H1 (cell line): ENCODE data around the gene CAMTA1. TPM values are rescaled to one million over a fixed set of nuclear protein-coding genes. Genes with fewer than 3 reads are reported as not detected.

Source experiments
- CTCF ChIA-PET: fragments of 300-600 bp; sonication (Branson Sonifier 250); formaldehyde crosslinking; loops from one replicate; lab custom pipeline; 2021; ENCODE audit not compliant: partially characterized antibody; lab: Charles Lee
- POLR2A ChIA-PET: fragments of 300-600 bp; sonication (Branson Sonifier 250); formaldehyde crosslinking; loops from one replicate; lab custom pipeline; 2021; ENCODE audit warnings: inconsistent platforms; ENCODE audit not compliant: partially characterized antibody; lab: Charles Lee
- DNase-seq, 2 experiments: peaks; one replicate each; pipeline versions ENCODE4 v3.0.0 to v3.0.0-alpha.2; 2010 to 2022; ENCODE audit warnings: low spot score in 2 of 2, low read depth in 1 of 2, mixed read lengths in 1 of 2
- FAIRE-seq: peaks from 2 replicates; lab custom pipeline; 2011; peaks lifted over from hg19 to GRCh38; lab: Jason Lieb, UNC
- H2AFZ ChIP-seq: 2 replicates; pipeline ENCODE4 v1.8.1; 2012; ENCODE audit warnings: low read length, inconsistent platforms
- H2AK5ac ChIP-seq: 2 replicates; pipeline ENCODE4 v1.6.1; 2013; ENCODE audit warnings: low read depth, low read length
- H2BK120ac ChIP-seq: replicated peaks from 2 replicates; pipeline ENCODE3; 2013; ENCODE audit warnings: low read depth, low read length, inconsistent platforms
- H2BK12ac ChIP-seq: 2 replicates; pipeline ENCODE4 v1.6.1; 2013; ENCODE audit warnings: low read depth, low read length
- H2BK15ac ChIP-seq: 2 replicates; pipeline ENCODE4 v1.6.1; 2013; ENCODE audit warnings: low read length
- H2BK20ac ChIP-seq: 2 replicates; pipeline ENCODE4 v1.6.1; 2013; ENCODE audit warnings: low read length
- H2BK5ac ChIP-seq: 2 replicates; pipeline ENCODE4 v1.6.1; 2013; ENCODE audit warnings: low read depth, low read length
- H3K14ac ChIP-seq: 2 replicates; pipeline ENCODE4 v1.6.1; 2013; ENCODE audit warnings: inconsistent platforms; ENCODE audit not compliant: insufficient read length
- H3K18ac ChIP-seq: 2 replicates; pipeline ENCODE4 v1.6.1; 2013; ENCODE audit warnings: low read length; ENCODE audit errors: extremely low read depth
- H3K23ac ChIP-seq: 2 replicates; pipeline ENCODE4 v1.6.1; 2013; ENCODE audit warnings: inconsistent platforms; ENCODE audit not compliant: insufficient read length
- H3K23me2 ChIP-seq: 2 replicates; pipeline ENCODE4 v1.6.1; 2013; ENCODE audit warnings: low read depth, low read length
- H3K27ac ChIP-seq: 2 replicates; pipeline ENCODE4 v1.6.1; 2011; ENCODE audit warnings: low read depth, low read length, inconsistent platforms
- H3K27me3 ChIP-seq, 4 experiments: replicated peaks in 1 of 4; 1 replicate in 1 of 4; 2 replicates in 3 of 4; pipeline versions ENCODE4 v1.6.1 to v1.8.1; 2011 to 2013; ENCODE audit warnings: low read length in 3 of 4, mild to moderate bottlenecking in 3 of 4, inconsistent platforms in 2 of 4, mixed read lengths in 2 of 4, moderate library complexity in 1 of 4; ENCODE audit not compliant: control insufficient read depth in 3 of 4, insufficient read depth in 3 of 4; ENCODE audit errors: extremely low read depth in 1 of 4
- H3K36me3 ChIP-seq, 4 experiments: 2 replicates each; pipeline versions ENCODE4 v1.6.1 to v1.8.1; 2011 to 2013; ENCODE audit warnings: mild to moderate bottlenecking in 4 of 4, low read length in 3 of 4, moderate library complexity in 2 of 4, control low read depth in 1 of 4, inconsistent platforms in 1 of 4; ENCODE audit not compliant: insufficient read depth in 4 of 4, control insufficient read depth in 2 of 4
- H3K4ac ChIP-seq: replicated peaks from 2 replicates; pipeline ENCODE3; 2013; ENCODE audit warnings: low read length, low read depth, mixed read lengths, inconsistent platforms; ENCODE audit not compliant: insufficient read length
- H3K4me1 ChIP-seq, 4 experiments: replicated peaks in 1 of 4; 1 replicate in 1 of 4; 2 replicates in 3 of 4; pipeline versions ENCODE4 v1.6.1 to v1.8.1; 2011 to 2013; ENCODE audit warnings: low read length in 3 of 4, inconsistent platforms in 2 of 4, mixed read lengths in 1 of 4; ENCODE audit not compliant: insufficient read depth in 4 of 4, control insufficient read depth in 3 of 4
- H3K4me2 ChIP-seq, 2 experiments: 2 replicates each; pipeline versions ENCODE4 v1.6.1 to v1.8.1; 2011 to 2013; ENCODE audit warnings: low read depth in 2 of 2, low read length in 2 of 2, control low read depth in 1 of 2, inconsistent platforms in 1 of 2, mild to moderate bottlenecking in 1 of 2; ENCODE audit not compliant: insufficient read depth in 1 of 2
- H3K4me3 ChIP-seq, 4 experiments: fragments of 200-600, 300-600 bp in 1 of 4; sonication (generic), shearing (Covaris generic), sonication (Bioruptor Twin) in 1 of 4; 2 replicates each; pipeline versions ENCODE4 v1.5.1 to v1.8.1; 2011 to 2016; ENCODE audit warnings: low read length in 4 of 4, low read depth in 3 of 4, control low read depth in 2 of 4, inconsistent platforms in 2 of 4, mild to moderate bottlenecking in 2 of 4, mixed read lengths in 1 of 4, moderate library complexity in 1 of 4; ENCODE audit not compliant: insufficient read depth in 2 of 4; ENCODE audit errors: extremely low read depth in 1 of 4
- H3K56ac ChIP-seq: replicated peaks from 2 replicates; pipeline ENCODE3; 2013; ENCODE audit warnings: low read depth, mild to moderate bottlenecking, mixed read lengths, low read length, inconsistent platforms; ENCODE audit not compliant: insufficient read length
- H3K79me1 ChIP-seq: 2 replicates; pipeline ENCODE4 v1.6.1; 2013; ENCODE audit warnings: low read depth, low read length, control low read depth
- H3K79me2 ChIP-seq, 2 experiments: 2 replicates each; pipeline versions ENCODE4 v1.6.1 to v1.8.1; 2012 to 2013; ENCODE audit warnings: low read length in 2 of 2, mild to moderate bottlenecking in 2 of 2, inconsistent platforms in 1 of 2; ENCODE audit not compliant: insufficient read depth in 2 of 2, control insufficient read depth in 1 of 2
- H3K9ac ChIP-seq, 4 experiments: replicated peaks in 1 of 4; 1 replicate in 1 of 4; 2 replicates in 3 of 4; pipeline versions ENCODE4 v1.6.1 to v1.8.1; 2011 to 2013; ENCODE audit warnings: low read depth in 3 of 4, low read length in 3 of 4, control low read depth in 2 of 4, mild to moderate bottlenecking in 2 of 4, moderate library complexity in 2 of 4, inconsistent platforms in 1 of 4; ENCODE audit errors: extremely low read depth in 1 of 4
- H3K9me3 ChIP-seq, 2 experiments: 2 replicates each; pipeline versions ENCODE4 v1.6.1 to v1.8.1; 2012 to 2013; ENCODE audit warnings: mild to moderate bottlenecking in 2 of 2, moderate library complexity in 2 of 2, control low read depth in 1 of 2, inconsistent platforms in 1 of 2, low read depth in 1 of 2, low read length in 1 of 2, mixed read lengths in 1 of 2; ENCODE audit not compliant: insufficient read depth in 2 of 2
- H4K20me1 ChIP-seq, 2 experiments: replicated peaks in 1 of 2; 2 replicates each; pipeline versions ENCODE3 to v1.8.1; 2011 to 2013; ENCODE audit warnings: inconsistent platforms in 2 of 2, low read length in 2 of 2, mild to moderate bottlenecking in 1 of 2; ENCODE audit not compliant: insufficient read depth in 2 of 2, control insufficient read depth in 1 of 2
- H4K5ac ChIP-seq: 2 replicates; pipeline ENCODE4 v1.6.1; 2013; ENCODE audit warnings: low read length, low read depth, mixed read lengths, inconsistent platforms; ENCODE audit not compliant: insufficient read length
- H4K8ac ChIP-seq: 2 replicates; pipeline ENCODE4 v1.8.0; 2013; ENCODE audit warnings: mild to moderate bottlenecking, moderate library complexity, low read length, inconsistent platforms; ENCODE audit not compliant: insufficient read depth; ENCODE audit errors: extremely low read depth
- H4K91ac ChIP-seq: replicated peaks from 2 replicates; pipeline ENCODE3; 2013; ENCODE audit warnings: low read length, mixed read lengths, inconsistent platforms; ENCODE audit not compliant: insufficient read length
- CBX5 ChIP-seq: fragments of 300-800, 300-1000 bp; sonication (generic); IDR thresholded peaks from 2 replicates; pipeline ENCODE4 v1.7.1; 2016; ENCODE audit warnings: antibody characterized with exemption, low read length, low read depth
- CBX8 ChIP-seq: fragments of 300-800, 300-1000 bp; sonication (generic); IDR thresholded peaks from 2 replicates; pipeline ENCODE4 v1.7.1; 2016; ENCODE audit warnings: low read depth, low read length, borderline replicate concordance
- PHF8 ChIP-seq: fragments of 200-600 bp; sonication (generic); conservative IDR thresholded peaks from 2 replicates; pipeline ENCODE4 v1.7.1; 2012; ENCODE audit warnings: low read depth, mild to moderate bottlenecking, inconsistent platforms, low read length, moderate library complexity
- SRF ChIP-seq: IDR thresholded peaks from 2 replicates; pipeline ENCODE4 v1.6.1; 2011; ENCODE audit warnings: mild to moderate bottlenecking, low read depth, low read length, moderate library complexity
- WGBS, 2 experiments: shearing (Covaris generic) in 1 of 2; methylation state at CpG; one replicate each; pipeline versions ENCODE4 v1.1.6 to v1.1.7; 2013 to 2015; ENCODE audit warnings: low lambda C conversion rate in 2 of 2, mixed read lengths in 2 of 2, inconsistent platforms in 1 of 2, low coverage in 1 of 2, missing lambda C conversion rate in 1 of 2; ENCODE audit not compliant: insufficient replicate concordance in 2 of 2, insufficient coverage in 1 of 2, insufficient read length in 1 of 2; ENCODE audit errors: extremely low coverage in 1 of 2, missing lambda C conversion rate in 1 of 2; 5-methylcytosine and 5-hydroxymethylcytosine counted together
- polyA plus RNA-seq, 7 experiments: library from polyadenylated mRNA; depleted of rRNA in 3 of 7; stranded (reverse) in 5 of 7; unstranded in 2 of 7; fragments of >200 nt in 5 of 7; fragments of 200-250 nt in 2 of 7; gene quantifications; 1 replicate in 5 of 7; 2 replicates in 1 of 7; 4 replicates in 1 of 7; pipeline versions ENCODE4 v1.2.1 to v1.2.3, GENCODE V29; 2011 to 2013; ENCODE audit warnings: missing spikeins in 2 of 7, mixed read lengths in 2 of 7
- total RNA-seq: library from RNA; stranded (reverse); fragmentation: NEBNext Ultra II Directional; extraction: Animal tissue kit (Norgen Biotek cat#: 25700); gene quantifications from 2 replicates; pipeline ENCODE4 v1.2.1, GENCODE V29; 2021
- TF ChIP-seq, protein P1 (sequence below): IDR thresholded peaks from 2 replicates; pipeline ENCODE4 v1.6.1; 2011; ENCODE audit warnings: low read length, improper control_type of control experiment

Gene CAMTA1
- total and polyA plus RNA-seq, 2 of the 8 experiments (the other 6 are each of a cell fraction or from before 2014, with no cell fraction given), result 65.0 to 119 TPM

DNA sequence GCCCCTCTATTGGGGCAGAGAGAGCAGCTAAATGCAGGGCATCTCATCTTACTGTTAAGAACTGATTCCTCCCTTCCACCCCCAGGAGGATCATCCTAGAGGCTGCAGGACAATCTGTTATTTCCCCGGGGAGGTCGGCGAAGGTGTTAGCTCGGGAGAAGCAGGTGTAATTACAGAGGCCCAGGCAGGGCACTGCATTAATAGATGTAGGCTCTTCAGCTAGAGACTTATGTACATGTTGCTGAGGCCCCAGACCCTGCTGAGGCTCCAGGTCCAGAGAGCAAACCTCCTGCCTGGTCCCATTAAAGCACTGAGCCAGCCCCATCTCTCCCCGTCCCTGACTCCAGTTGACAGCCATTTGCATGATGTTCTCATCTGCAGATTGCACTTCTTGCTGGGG is 665.6 kb downstream of the CAMTA1 start:
- no peak overlapping the region for H3K9ac ChIP-seq
- no peak overlapping the region for H3K14ac ChIP-seq
- POLR2A ChIA-PET, result no interaction called here
- H3K4me3 ChIP-seq, result no peak overlapping the region
- H2BK20ac ChIP-seq, result no peak overlapping the region
- no peaks in the 10 kb centered on the region for H3K36me3 ChIP-seq
- H3K79me1 ChIP-seq, result no peaks in the 10 kb centered on the region
- H2BK15ac ChIP-seq, result no peak overlapping the region
- H4K8ac ChIP-seq, result no peak overlapping the region
- WGBS, 2 experiments, result 96% methylated on average over 5 of the region's 5 CpGs; no CpG with 5 or more reads in 1 of the 2 experiments
- H4K91ac ChIP-seq, result no peak overlapping the region
- H3K18ac ChIP-seq, result no peak overlapping the region
- no peak overlapping the region for H3K23ac ChIP-seq
- H4K20me1 ChIP-seq, result peaks cover 0 to 2% of the 10 kb centered on the region in 2 experiments
- TF ChIP-seq, protein P1, sequence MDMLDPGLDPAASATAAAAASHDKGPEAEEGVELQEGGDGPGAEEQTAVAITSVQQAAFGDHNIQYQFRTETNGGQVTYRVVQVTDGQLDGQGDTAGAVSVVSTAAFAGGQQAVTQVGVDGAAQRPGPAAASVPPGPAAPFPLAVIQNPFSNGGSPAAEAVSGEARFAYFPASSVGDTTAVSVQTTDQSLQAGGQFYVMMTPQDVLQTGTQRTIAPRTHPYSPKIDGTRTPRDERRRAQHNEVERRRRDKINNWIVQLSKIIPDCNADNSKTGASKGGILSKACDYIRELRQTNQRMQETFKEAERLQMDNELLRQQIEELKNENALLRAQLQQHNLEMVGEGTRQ, result no peak
- TF ChIP-seq SRF (no peak), PHF8 (no peak), CBX8 (no peak), CBX5 (no peak)
- H4K5ac ChIP-seq, result no peak overlapping the region
- H2BK120ac ChIP-seq, result no peak overlapping the region
- no peak overlapping the region for H2AK5ac ChIP-seq
- no peaks in the 10 kb centered on the region for H3K27me3 ChIP-seq
- DNase-seq (no peak), FAIRE-seq (no peak)
- H2BK5ac ChIP-seq, result no peak overlapping the region
- peaks cover 0 to 8% (median 0%) of the 10 kb centered on the region in 4 experiments; a peak in 5 of 7 replicates for H3K4me1 ChIP-seq
- no peak overlapping the region for H3K4me2 ChIP-seq
- H2AFZ ChIP-seq, result no peak overlapping the region
- H3K23me2 ChIP-seq, result no peaks in the 10 kb centered on the region
- H3K4ac ChIP-seq, result no peak overlapping the region
- H3K56ac ChIP-seq, result no peak overlapping the region
- H3K79me2 ChIP-seq, result no peaks in the 10 kb centered on the region
- H3K27ac ChIP-seq, result no peak overlapping the region
- no peak overlapping the region for H2BK12ac ChIP-seq
- H3K9me3 ChIP-seq, result no peaks in the 10 kb centered on the region
- CTCF ChIA-PET, result interaction anchor here (0.9 to 9.9 kb wide), 8 partner anchors 11 to 194 kb away, joined by 3 to 97 read pairs (median 3); no protein-coding TSS in a partner anchor
